Measurements from ENCODE around the gene KCNH8.

Gene KCNH8

GRCh38 chr3:19250959-19251610 lies 102.8 kb downstream of the KCNH8 start:
- peaks cover 0 to 2% of the 10 kb centered on the region in 2 donors for H3K9me3 Mint-ChIP-seq
- ATAC-seq (replicated peaks) (no peak), DNase-seq (no peak)
- peaks cover 8 to 19% of the 10 kb centered on the region in 2 donors for H3K4me1 Mint-ChIP-seq
- H3K36me3 Mint-ChIP-seq: peaks cover 0 to 2% of the 10 kb centered on the region in 2 donors
- no peak overlapping the region for H3K4me3 Mint-ChIP-seq
- no peaks in the 10 kb centered on the region for H3K27me3 Mint-ChIP-seq
- H3K27ac Mint-ChIP-seq: no peak overlapping the region

GRCh38 chr3:19254189-19254588 lies 105.9 kb downstream of the KCNH8 start:
- H3K4me1 Mint-ChIP-seq: peaks cover 6 to 10% of the 10 kb centered on the region in 2 donors
- ATAC-seq (replicated peaks) (peak in 1 of 2 donors; percentile 31), DNase-seq (no peak)
- peaks cover 0 to 4% of the 10 kb centered on the region in 2 donors for H3K36me3 Mint-ChIP-seq
- no peak overlapping the region for H3K4me3 Mint-ChIP-seq
- no peaks in the 10 kb centered on the region for H3K27me3 Mint-ChIP-seq
- no peak overlapping the region for H3K27ac Mint-ChIP-seq
- H3K9me3 Mint-ChIP-seq: peaks cover 0 to 4% of the 10 kb centered on the region in 2 donors

DNA sequence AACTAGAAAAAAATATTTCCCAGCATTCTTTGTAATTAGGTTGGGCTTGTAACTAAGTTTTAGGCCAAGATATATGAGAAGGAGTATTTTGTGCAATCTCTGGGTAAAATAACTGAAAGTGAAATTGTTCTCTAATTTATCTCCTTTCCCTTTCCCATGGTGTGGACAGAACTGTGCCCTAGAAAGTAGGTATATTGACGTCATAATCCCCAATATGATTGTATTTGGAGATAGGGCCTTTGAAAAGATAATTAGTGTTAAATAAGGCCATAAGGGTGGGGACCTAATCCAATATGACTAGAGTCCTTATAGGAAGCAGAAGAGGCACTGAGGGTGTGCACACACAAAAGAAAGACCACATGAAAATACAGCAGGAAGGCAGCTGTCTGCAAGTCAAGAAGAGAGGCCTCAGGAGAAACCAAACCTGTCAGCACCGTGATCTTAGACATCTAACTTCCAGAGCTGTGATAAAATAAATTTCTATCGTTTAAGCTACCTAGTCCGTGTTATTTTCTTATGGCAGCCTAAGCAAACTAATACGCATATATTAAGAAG lies 106.6 kb downstream of the KCNH8 start:
- Mint-ChIP-seq H3K4me3 (no peak overlapping the region), H3K4me1 (peaks cover 6 to 10% of the 10 kb centered on the region in 2 donors), H3K27me3 (no peaks in the 10 kb centered on the region), H3K9me3 (peaks cover 0 to 4% of the 10 kb centered on the region in 2 donors), H3K27ac (no peak overlapping the region), H3K36me3 (peaks cover 0 to 4% of the 10 kb centered on the region in 2 donors)
- DNase-seq (no peak), ATAC-seq (replicated peaks) (no peak)

DNA sequence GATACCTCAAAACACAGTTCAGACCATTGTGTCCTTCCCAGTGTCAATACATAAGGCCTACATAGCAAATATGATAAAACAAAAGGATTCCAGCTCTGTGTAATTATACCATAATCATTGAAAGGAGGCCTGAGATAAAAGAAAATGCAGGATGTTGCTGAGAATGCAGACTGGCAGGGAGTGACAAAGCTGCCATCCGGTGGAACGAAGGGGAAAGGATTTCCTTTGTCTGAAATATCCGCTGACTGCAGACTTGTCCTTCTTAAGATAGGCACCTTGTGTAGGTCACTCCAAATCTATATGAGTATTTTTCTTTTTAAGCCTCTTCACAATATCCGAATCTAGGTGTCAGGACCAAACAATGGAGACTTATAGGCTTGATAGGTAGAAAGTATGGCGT lies 108.0 kb downstream of the KCNH8 start:
- ATAC-seq (replicated peaks) (no peak), DNase-seq (no peak)
- H3K4me1 Mint-ChIP-seq: peaks cover 6 to 10% of the 10 kb centered on the region in 2 donors
- no peak overlapping the region for H3K27ac Mint-ChIP-seq
- H3K27me3 Mint-ChIP-seq: no peaks in the 10 kb centered on the region
- no peak overlapping the region for H3K4me3 Mint-ChIP-seq
- H3K9me3 Mint-ChIP-seq: peaks cover 0 to 4% of the 10 kb centered on the region in 2 donors
- peaks cover 0 to 4% of the 10 kb centered on the region in 2 donors for H3K36me3 Mint-ChIP-seq

GRCh38 chr3:19263606-19264005 lies 115.3 kb downstream of the KCNH8 start:
- Mint-ChIP-seq H3K9me3 (no peaks in the 10 kb centered on the region), H3K36me3 (no peaks in the 10 kb centered on the region), H3K27me3 (no peaks in the 10 kb centered on the region), H3K27ac (no peak overlapping the region), H3K4me1 (peaks cover 9 to 13% of the 10 kb centered on the region in 2 donors), H3K4me3 (no peak overlapping the region)
- ATAC-seq (replicated peaks): no peak
- DNase-seq: no peak

GRCh38 chr3:19264424-19264823 lies 116.1 kb downstream of the KCNH8 start:
- Mint-ChIP-seq H3K27me3 (no peaks in the 10 kb centered on the region), H3K4me3 (no peak overlapping the region), H3K4me1 (peaks cover 9 to 13% of the 10 kb centered on the region in 2 donors), H3K36me3 (no peaks in the 10 kb centered on the region), H3K27ac (no peak overlapping the region), H3K9me3 (no peaks in the 10 kb centered on the region)
- DNase-seq: no peak
- ATAC-seq (replicated peaks): peak; percentile 65 to 73

DNA sequence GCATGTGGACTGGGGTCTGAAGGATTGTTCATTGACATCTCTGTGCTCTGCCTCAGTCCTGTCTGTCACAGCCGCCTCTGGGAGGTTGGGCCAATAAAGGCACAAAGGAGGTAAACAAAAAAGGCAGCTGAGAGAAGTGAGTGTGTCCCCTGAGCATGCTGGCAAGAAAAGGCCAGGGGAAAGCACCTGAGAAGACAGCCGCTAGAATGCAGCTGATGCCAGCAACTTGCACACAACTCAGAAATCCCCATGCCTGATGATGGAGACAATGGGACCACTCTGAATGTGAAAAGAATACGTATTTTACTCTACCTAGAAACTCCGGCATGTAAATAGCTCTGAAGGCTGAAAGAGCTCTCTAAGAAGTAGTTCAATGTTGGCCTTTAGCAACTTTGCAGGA lies 118.7 kb downstream of the KCNH8 start:
- ATAC-seq (replicated peaks): peak; percentile 34 to 57
- no peaks in the 10 kb centered on the region for H3K9me3 Mint-ChIP-seq

GRCh38 chr3:19270481-19270880 lies 122.2 kb downstream of the KCNH8 start:
- Mint-ChIP-seq H3K27me3 (no peaks in the 10 kb centered on the region), H3K4me3 (no peak overlapping the region), H3K36me3 (no peaks in the 10 kb centered on the region), H3K9me3 (no peaks in the 10 kb centered on the region), H3K4me1 (peaks cover 3 to 14% of the 10 kb centered on the region in 2 donors), H3K27ac (no peak overlapping the region)
- DNase-seq: no peak
- no peak for ATAC-seq (replicated peaks)

More for the DNA sequence above, 118.7 kb downstream of the KCNH8 start:
- H3K36me3 Mint-ChIP-seq: no peaks in the 10 kb centered on the region
- H3K4me1 Mint-ChIP-seq: peaks cover 9 to 16% of the 10 kb centered on the region in 2 donors
- no peak for DNase-seq
- no peaks in the 10 kb centered on the region for H3K27me3 Mint-ChIP-seq
- no peak overlapping the region for H3K27ac Mint-ChIP-seq
- H3K4me3 Mint-ChIP-seq: no peak overlapping the region

- H3K4me1 Mint-ChIP-seq: peaks cover 2 to 10% of the 10 kb centered on the region in 2 donors
- no peaks in the 10 kb centered on the region for H3K27me3 Mint-ChIP-seq
- H3K9me3 Mint-ChIP-seq: no peaks in the 10 kb centered on the region
- DNase-seq (no peak), ATAC-seq (replicated peaks) (peak; percentile 79 to 86)
- H3K27ac Mint-ChIP-seq: no peak overlapping the region
- no peak overlapping the region for H3K4me3 Mint-ChIP-seq
- no peaks in the 10 kb centered on the region for H3K36me3 Mint-ChIP-seq
Measured at GRCh38 chr3:19272296-19272695, 124.0 kb downstream of the KCNH8 start.

GRCh38 chr3:19273091-19273490 lies 124.8 kb downstream of the KCNH8 start:
- H3K36me3 Mint-ChIP-seq: no peaks in the 10 kb centered on the region
- no peaks in the 10 kb centered on the region for H3K9me3 Mint-ChIP-seq
- no peak for DNase-seq
- H3K27me3 Mint-ChIP-seq: no peaks in the 10 kb centered on the region
- H3K4me3 Mint-ChIP-seq: no peak overlapping the region
- ATAC-seq (replicated peaks): no peak
- peaks cover 2 to 10% of the 10 kb centered on the region in 2 donors for H3K4me1 Mint-ChIP-seq
- H3K27ac Mint-ChIP-seq: no peak overlapping the region

DNA sequence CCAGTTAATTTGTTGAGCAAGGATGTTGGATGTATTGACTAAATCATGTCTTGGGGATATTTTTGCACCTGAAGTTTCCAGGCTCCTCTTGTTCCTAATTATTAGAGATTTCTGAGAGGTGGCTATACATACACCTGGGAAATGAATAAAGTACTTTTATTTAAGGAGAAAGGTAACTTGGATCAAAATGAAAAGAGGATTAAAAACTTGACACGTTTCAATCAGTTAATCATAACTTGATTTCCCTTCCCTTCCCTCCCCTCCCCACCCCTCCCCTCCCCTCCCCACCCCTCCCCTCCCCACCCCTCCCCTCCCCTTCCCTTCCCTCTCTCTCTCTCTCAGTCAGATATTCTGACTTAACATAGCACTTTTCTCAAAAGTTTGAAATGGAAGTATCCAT lies 126.3 kb downstream of the KCNH8 start:
- no peak overlapping the region for H3K27ac Mint-ChIP-seq
- DNase-seq: no peak
- H3K9me3 Mint-ChIP-seq: no peaks in the 10 kb centered on the region
- ATAC-seq (replicated peaks): no peak
- no peaks in the 10 kb centered on the region for H3K36me3 Mint-ChIP-seq
- peaks cover 2 to 10% of the 10 kb centered on the region in 2 donors for H3K4me1 Mint-ChIP-seq
- H3K4me3 Mint-ChIP-seq: no peak overlapping the region
- no peaks in the 10 kb centered on the region for H3K27me3 Mint-ChIP-seq

DNA sequence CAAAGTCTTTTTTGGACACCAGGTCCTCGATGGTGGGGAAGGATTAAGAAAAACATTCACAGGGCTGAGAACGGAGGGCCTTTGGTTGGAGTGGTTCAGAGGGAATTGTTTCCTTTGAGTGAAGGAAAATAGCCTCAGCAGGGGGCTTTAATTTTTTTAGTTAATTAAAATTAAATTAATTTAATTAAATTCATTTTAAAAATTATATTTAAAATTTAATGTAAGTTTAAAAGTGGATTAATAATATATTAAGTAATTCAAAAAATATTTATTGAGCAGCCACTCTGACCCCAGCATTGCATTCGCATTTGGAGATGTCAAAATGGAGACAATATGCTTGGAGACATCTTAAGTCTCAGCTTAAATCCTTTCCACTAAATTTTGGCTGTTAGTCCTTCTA lies 136.7 kb downstream of the KCNH8 start:
- no peak for DNase-seq

GRCh38 chr3:19293295-19293694 lies 145.0 kb downstream of the KCNH8 start:
- DNase-seq (no peak), ATAC-seq (replicated peaks) (no peak)
- no peak overlapping the region for H3K4me3 Mint-ChIP-seq
- no peaks in the 10 kb centered on the region for H3K4me1 Mint-ChIP-seq
- peaks cover 0 to 2% of the 10 kb centered on the region in 2 donors for H3K9me3 Mint-ChIP-seq
- H3K36me3 Mint-ChIP-seq: no peaks in the 10 kb centered on the region
- H3K27me3 Mint-ChIP-seq: no peaks in the 10 kb centered on the region
- no peak overlapping the region for H3K27ac Mint-ChIP-seq

More for the DNA sequence above, 136.7 kb downstream of the KCNH8 start:
- H3K27ac Mint-ChIP-seq: no peak overlapping the region
- H3K4me1 Mint-ChIP-seq: no peaks in the 10 kb centered on the region
- no peaks in the 10 kb centered on the region for H3K27me3 Mint-ChIP-seq
- ATAC-seq (replicated peaks): no peak
- no peaks in the 10 kb centered on the region for H3K36me3 Mint-ChIP-seq
- no peak overlapping the region for H3K4me3 Mint-ChIP-seq
- H3K9me3 Mint-ChIP-seq: peaks cover 0 to 2% of the 10 kb centered on the region in 2 donors

- Mint-ChIP-seq H3K27me3 (no peaks in the 10 kb centered on the region), H3K27ac (no peak overlapping the region), H3K4me1 (no peaks in the 10 kb centered on the region), H3K9me3 (no peaks in the 10 kb centered on the region), H3K36me3 (no peaks in the 10 kb centered on the region), H3K4me3 (no peak overlapping the region)
- ATAC-seq (replicated peaks) (no peak), DNase-seq (no peak)
Measured at GRCh38 chr3:19295208-19295607, 146.9 kb downstream of the KCNH8 start.

GRCh38 chr3:19331931-19332330 lies 183.6 kb downstream of the KCNH8 start:
- Mint-ChIP-seq H3K36me3 (no peaks in the 10 kb centered on the region), H3K9me3 (no peaks in the 10 kb centered on the region)
- peak; percentile 42 to 49 for ATAC-seq (replicated peaks)

More at GRCh38 chr3:19331931-19332330, 183.6 kb downstream of the KCNH8 start:
- DNase-seq: no peak
- Mint-ChIP-seq H3K27me3 (no peaks in the 10 kb centered on the region), H3K27ac (no peak overlapping the region), H3K4me1 (peaks cover 3 to 11% of the 10 kb centered on the region in 2 donors), H3K4me3 (no peak overlapping the region)

Measured in stimulated activated naive B cell treated with anti-CD40 and anti-IgM and Interleukin-4, amounts not matched to agents 10 μg/mL and 1 μg/mL and 100 μg/mL, for 72 hours (primary cell).